ENCODE results near the gene SNX20. TPM values are rescaled to one million over a fixed set of nuclear protein-coding genes. Genes with fewer than 3 reads are reported as not detected.

SNX20 gene, protein sequence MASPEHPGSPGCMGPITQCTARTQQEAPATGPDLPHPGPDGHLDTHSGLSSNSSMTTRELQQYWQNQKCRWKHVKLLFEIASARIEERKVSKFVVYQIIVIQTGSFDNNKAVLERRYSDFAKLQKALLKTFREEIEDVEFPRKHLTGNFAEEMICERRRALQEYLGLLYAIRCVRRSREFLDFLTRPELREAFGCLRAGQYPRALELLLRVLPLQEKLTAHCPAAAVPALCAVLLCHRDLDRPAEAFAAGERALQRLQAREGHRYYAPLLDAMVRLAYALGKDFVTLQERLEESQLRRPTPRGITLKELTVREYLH
- total RNA-seq = not detected in 2 replicates

DNA sequence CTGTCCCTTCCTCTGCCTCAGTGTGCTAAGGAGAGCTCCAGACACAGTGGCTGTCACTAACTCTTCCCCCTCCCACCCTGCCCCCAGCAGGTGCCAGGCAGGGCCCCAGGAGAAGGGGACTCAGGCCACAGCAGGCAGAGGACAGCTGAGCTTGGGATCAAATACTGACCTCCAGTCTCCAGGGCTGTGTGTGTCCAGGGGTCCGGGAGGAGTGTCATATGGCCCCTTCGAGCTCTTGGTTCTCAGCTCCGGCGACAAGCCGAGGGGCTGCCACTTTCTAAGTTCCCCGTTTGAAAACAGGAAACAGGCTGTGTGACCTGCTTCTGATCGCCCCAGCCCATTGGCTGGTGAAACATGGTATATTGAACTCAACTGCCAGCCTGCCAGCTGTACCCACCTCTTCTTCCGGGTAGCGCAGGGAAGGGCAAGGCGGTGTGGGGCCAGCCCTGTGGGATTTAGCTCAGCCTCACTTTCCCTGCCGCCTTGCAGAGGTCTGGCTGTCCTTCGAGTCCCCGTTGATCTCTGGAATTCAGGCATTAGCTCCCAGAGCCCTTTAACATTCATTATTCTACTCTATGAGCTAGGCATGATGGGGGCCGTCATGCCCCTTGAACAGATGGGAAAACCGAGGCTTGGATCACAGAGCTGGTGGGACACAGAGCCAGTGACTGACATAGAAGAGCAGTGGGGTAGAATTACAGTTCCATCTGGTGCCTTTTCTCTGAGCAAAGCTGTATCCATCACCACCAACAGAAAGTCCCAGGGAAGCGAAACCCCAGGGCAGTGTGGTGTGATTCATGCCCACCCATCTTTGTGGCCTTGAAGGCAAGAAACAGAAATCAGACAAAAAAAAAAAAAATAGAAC is at the start of gene SNX20:
Gene SNX20 (minus strand): TSS at position 292 of the 865 bp plus-strand sequence. CDS start 3,786 bp downstream, outside the sequence.

GRCh38 chr16:50692999-50693781 is 12.1 kb upstream of the SNX20 start, which contains the start of gene NOD2:
NOD2 (plus strand) TSS chr16:50693606; CDS start chr16:50699496, 5,890 bp downstream.

Other genes with a start within 250 kb of the SNX20 start
- 0.08 and 0.13 TPM in 2 replicates for gene NKD1, start 132.9 kb downstream of the SNX20 start, total RNA-seq
- gene NOD2, start 12.3 kb upstream of the SNX20 start, total RNA-seq = 0.13 TPM in 1 of 2 replicates, not detected in the other
- 10.5 and 13.7 TPM in 2 replicates for gene CYLD, start 60.8 kb upstream of the SNX20 start, total RNA-seq